ENCODE measurements around the gene TRAPPC2. TPM values are rescaled to one million over a fixed set of nuclear protein-coding genes. Genes with fewer than 3 reads are reported as not detected.
"Not testable (repeated sequence)": the region's sequence is repeated elsewhere in the genome, so short reads cannot be mapped to it uniquely, and the experiment has no call there.

Gene TRAPPC2
- total RNA-seq, 4 donors from 2014 or later: 13.1 to 20.4 (median 15.2) TPM

DNA sequence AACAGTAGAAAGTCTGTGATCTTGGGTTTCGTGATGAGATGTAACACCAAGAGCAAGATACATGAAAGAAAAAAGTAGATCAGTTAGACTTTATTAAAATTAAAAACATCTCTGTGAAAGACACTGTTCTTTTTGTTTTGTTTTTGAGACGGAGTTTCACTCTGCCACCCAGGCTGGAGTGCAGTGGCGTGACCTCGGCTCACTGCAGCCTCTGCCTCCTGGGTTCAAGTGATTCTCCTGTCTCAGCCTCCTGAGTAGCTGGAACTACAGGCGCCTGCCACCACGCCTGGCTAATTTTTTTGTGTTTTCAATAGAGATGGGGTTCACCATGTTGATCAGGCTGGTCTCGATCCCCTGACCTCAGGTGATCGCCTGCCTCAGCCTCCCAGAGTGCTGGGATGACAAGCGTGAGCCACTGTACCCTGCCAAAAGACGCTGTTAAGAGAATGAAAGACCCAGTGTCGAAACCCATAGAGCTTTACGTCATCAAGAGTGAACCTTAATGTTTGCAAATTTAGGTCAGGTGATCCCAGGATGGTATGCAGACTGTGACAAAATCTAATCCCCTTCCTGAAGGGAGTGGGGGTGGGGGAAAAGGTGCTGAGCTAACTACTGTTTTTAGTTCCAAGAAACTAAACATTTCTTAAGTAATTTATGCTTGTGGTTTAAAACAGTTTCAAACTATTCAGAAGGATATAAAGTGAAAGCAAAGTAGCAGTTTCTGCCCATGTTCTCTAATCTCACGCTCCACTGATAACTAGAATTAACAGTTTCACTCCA lies 8.2 kb upstream of the TRAPPC2 start:
- Histone ChIP-seq H3K4me3 (no peak overlapping the region), H3K9me3 (no peaks in the 10 kb centered on the region), H3K27ac (replicated peaks in 1 of 4) (peak overlapping the region; percentile 39 to 55 (median 48)), H3K27me3 (no peaks in the 10 kb centered on the region), H3K36me3 (peaks cover 0 to 28% (median 21%) of the 10 kb centered on the region in 4 donors), H3K4me1 (peaks cover 0 to 7% (median under 1%) of the 10 kb centered on the region in 4 donors)
- WGBS: 85% methylated on average over 13 of the region's 13 CpGs
- DNase-seq (ENCODE audit: extremely low spot score): no peak
- no peak for TF ChIP-seq EP300 (IDR thresholded peaks at IDR 0.05)
- TF ChIP-seq POLR2A (IDR thresholded peaks at IDR 0.05; ENCODE audit: low read depth): no peak
- TF ChIP-seq POLR2AphosphoS5 (IDR thresholded peaks at IDR 0.05): no peak
- intact Hi-C loops (cut with DNase I): no loop called here

DNA sequence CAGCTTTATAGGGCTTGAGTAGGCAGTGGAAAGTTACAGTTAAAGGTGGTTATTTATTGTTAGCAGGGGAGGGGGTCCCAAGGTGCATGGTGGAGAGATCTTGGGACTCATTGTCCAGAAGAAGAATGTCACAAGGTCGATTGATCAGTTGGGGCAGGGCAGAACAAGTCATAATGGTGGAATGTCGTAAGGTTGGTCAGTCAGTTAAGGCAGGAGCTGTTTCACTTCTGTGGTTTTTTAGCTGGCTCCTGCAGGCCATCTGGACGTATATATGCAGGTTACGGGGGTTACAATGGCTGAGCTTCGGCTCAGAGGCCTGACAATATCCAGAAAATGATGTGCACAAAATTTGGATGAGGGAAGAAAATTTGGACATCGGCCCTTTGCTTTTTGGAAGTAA lies 7.3 kb upstream of the TRAPPC2 start:
- no peaks in the 10 kb centered on the region for H3K9me3 ChIP-seq
- H3K4me1 ChIP-seq: peaks cover 0 to 9% (median 1%) of the 10 kb centered on the region in 4 donors
- H3K4me3 ChIP-seq: no peak overlapping the region
- TF ChIP-seq EP300 (IDR thresholded peaks at IDR 0.05): no peak
- no peak for TF ChIP-seq POLR2A (IDR thresholded peaks at IDR 0.05; ENCODE audit: low read depth)
- TF ChIP-seq POLR2AphosphoS5 (IDR thresholded peaks at IDR 0.05): no peak
- TF ChIP-seq, protein P1, sequence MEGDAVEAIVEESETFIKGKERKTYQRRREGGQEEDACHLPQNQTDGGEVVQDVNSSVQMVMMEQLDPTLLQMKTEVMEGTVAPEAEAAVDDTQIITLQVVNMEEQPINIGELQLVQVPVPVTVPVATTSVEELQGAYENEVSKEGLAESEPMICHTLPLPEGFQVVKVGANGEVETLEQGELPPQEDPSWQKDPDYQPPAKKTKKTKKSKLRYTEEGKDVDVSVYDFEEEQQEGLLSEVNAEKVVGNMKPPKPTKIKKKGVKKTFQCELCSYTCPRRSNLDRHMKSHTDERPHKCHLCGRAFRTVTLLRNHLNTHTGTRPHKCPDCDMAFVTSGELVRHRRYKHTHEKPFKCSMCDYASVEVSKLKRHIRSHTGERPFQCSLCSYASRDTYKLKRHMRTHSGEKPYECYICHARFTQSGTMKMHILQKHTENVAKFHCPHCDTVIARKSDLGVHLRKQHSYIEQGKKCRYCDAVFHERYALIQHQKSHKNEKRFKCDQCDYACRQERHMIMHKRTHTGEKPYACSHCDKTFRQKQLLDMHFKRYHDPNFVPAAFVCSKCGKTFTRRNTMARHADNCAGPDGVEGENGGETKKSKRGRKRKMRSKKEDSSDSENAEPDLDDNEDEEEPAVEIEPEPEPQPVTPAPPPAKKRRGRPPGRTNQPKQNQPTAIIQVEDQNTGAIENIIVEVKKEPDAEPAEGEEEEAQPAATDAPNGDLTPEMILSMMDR (IDR thresholded peaks at IDR 0.05): no peak
- H3K27me3 ChIP-seq: no peaks in the 10 kb centered on the region
- H3K27ac ChIP-seq (replicated peaks in 1 of 4): no peak overlapping the region
- DNase-seq (ENCODE audit: extremely low spot score): no peak
- intact Hi-C loops (cut with DNase I): no loop called here
- 81% methylated on average over 6 of the region's 6 CpGs for WGBS
- H3K36me3 ChIP-seq: peaks cover 0 to 22% (median 16%) of the 10 kb centered on the region in 4 donors

DNA sequence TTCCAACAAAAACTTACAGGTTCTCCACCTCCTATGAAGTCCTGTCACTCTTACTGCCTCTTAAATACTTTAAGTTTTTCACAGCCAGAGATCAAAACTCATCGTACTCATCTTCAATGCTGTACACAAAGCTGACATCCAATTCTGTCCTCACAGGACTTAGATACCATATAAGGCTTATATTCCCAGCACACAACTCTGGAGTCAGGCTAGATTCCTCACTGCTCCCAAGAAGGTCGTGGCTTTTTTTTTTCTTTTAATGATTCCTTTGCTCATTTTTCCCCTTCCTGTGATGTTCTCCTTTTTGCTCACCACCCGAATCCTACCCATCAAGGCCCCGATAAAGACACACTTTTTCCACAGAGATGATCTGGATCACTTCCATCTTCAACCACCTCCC lies 914 bp downstream of the TRAPPC2 start:
- H3K27me3 ChIP-seq: no peaks in the 10 kb centered on the region
- no peaks in the 10 kb centered on the region for H3K36me3 ChIP-seq
- TF ChIP-seq POLR2AphosphoS5 (IDR thresholded peaks at IDR 0.05) (peak in 1 of 2 donors; percentile 55), EP300 (IDR thresholded peaks at IDR 0.05) (no peak)
- TF ChIP-seq, protein P1 (IDR thresholded peaks at IDR 0.05): no peak
- intact Hi-C loops (cut with DNase I): no loop called here
- H3K4me1 ChIP-seq: peaks cover 3 to 42% (median 39%) of the 10 kb centered on the region in 4 donors
- 28% methylated on average over 4 of the region's 4 CpGs for WGBS
- H3K27ac ChIP-seq (replicated peaks in 1 of 4): peak overlapping the region; percentile 88 to 94 (median 90)
- DNase-seq (ENCODE audit: extremely low spot score): no peak
- peak overlapping the region; percentile 73 to 84 (median 78) for H3K4me3 ChIP-seq
- no peaks in the 10 kb centered on the region for H3K9me3 ChIP-seq

DNA sequence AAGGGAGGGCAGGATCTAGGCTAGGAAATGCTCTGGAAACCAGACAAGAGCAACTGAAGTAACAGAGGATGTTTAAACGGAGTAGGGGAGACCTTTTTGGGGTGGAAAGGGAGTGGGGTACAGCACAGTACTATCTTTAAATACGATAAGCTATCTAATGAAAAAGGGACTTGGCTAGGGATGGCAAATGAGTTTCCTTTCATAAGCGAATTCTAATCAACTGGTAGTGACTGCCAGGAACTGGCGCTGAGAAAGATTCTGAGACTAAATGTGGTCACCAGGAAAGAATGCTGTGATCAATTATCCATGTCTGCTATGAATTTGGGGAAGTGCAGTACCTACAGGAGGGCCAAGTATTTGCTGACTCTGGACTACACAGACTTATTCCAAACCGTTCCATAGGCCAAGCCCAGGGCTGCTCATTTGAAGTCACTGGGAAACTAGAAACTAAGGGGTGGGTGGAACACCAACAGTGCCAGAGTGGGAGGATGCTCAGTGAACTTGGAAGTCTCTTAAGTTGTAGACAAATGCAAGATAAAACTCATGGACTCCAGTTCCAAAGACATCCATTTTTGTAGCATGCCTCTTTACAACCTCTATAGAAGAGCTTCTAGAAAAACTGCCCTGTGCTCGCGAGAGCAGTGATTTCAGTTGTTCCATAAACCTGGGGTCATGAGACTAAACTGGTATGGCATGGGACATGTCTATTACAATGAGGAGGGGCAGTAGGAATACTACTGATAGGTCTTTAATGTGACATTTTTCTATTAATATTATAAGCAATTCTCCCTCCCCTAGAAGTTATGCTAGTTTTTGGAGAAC lies 2.0 kb downstream of the TRAPPC2 start:
- DNase-seq (ENCODE audit: extremely low spot score): no peak
- no peak for TF ChIP-seq EP300 (IDR thresholded peaks at IDR 0.05)
- TF ChIP-seq, protein P1 (IDR thresholded peaks at IDR 0.05): no peak
- no peak for TF ChIP-seq POLR2A (IDR thresholded peaks at IDR 0.05; ENCODE audit: low read depth)
- TF ChIP-seq POLR2AphosphoS5 (IDR thresholded peaks at IDR 0.05): no peak
- WGBS: 73% methylated on average over 7 of the region's 7 CpGs
- Histone ChIP-seq H3K4me3 (peak overlapping the region in 2 of 4 donors; percentile 7 to 78), H3K27me3 (no peaks in the 10 kb centered on the region), H3K9me3 (no peaks in the 10 kb centered on the region), H3K4me1 (peaks cover 3 to 42% (median 39%) of the 10 kb centered on the region in 4 donors), H3K27ac (replicated peaks in 1 of 4) (peak overlapping the region; percentile 88 to 94 (median 90)), H3K36me3 (no peaks in the 10 kb centered on the region)
- intact Hi-C loops (cut with DNase I): no loop called here

DNA sequence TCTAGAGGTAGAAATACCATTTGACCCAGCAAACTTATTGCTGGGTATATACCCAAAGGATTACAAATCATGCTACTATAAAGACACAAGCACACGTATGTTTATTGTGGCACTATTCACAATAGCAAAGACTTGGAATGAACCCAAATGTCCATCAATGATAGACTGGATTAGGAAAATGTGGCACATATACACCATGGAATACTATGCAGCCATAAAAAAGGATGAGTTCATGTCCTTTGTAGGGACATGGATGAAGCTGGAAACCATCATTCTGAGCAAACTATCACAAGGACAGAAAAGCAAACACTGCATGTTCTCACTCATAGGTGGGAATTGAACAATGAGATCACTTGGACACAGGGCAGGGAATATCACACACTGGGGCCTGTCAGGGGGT lies 3.9 kb downstream of the TRAPPC2 start:
- H3K4me1 ChIP-seq: peaks cover 3 to 31% (median 28%) of the 10 kb centered on the region in 4 donors
- H3K27me3 ChIP-seq; intact Hi-C loops (cut with DNase I); DNase-seq (ENCODE audit: extremely low spot score); H3K36me3 ChIP-seq; H3K9me3 ChIP-seq; H3K4me3 ChIP-seq; H3K27ac ChIP-seq (replicated peaks in 1 of 4): not testable (repeated sequence)
- WGBS: 95% methylated on average over 1 of the region's 1 CpG

DNA sequence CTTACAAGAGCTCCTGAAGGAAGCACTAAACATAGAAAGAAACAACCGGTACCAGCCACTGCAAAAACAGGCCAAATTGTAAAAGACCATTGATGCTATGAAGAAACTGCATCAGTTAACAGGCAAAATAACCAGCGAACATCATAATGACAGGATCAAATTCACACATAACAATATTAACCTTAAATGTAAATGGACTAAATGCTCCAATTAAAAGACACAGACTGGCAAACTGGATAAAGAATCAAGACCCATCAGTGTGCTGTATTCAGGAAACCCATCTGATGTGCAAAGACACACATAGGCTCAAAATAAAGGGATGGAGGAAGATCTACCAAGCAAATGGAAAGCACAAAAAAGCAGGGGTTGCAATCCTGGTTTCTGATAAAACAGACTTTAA lies 7.8 kb downstream of the TRAPPC2 start:
- H3K36me3 ChIP-seq; H3K9me3 ChIP-seq; H3K27ac ChIP-seq (replicated peaks in 1 of 4); H3K27me3 ChIP-seq; DNase-seq (ENCODE audit: extremely low spot score); intact Hi-C loops (cut with DNase I); H3K4me3 ChIP-seq: not testable (repeated sequence)
- H3K4me1 ChIP-seq: peaks cover 0 to 35% (median 23%) of the 10 kb centered on the region in 4 donors
- WGBS: 98% methylated on average over 2 of the region's 2 CpGs

DNA sequence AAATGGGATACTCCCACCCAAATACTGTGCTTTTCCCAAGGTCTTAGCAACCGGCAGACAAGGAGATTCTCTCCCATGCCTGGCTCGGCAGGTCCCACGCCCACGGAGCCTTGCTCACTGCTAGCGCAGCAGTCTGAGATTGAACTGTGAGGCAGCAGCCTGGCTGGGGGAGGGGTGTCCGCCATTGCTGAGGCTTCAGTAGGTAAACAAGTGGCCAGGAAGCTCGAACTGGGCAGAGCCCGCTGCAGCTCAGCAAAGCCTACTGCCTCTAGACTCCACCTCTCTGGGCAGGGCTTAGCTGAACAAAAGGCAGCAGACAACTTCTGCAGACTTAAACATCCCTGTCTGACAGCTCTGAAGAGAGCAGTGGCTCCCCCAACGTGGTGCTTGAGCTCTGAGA lies 9.5 kb downstream of the TRAPPC2 start:
- DNase-seq (ENCODE audit: extremely low spot score); H3K4me3 ChIP-seq; intact Hi-C loops (cut with DNase I); H3K36me3 ChIP-seq; H3K27ac ChIP-seq (replicated peaks in 1 of 4); H3K27me3 ChIP-seq; H3K9me3 ChIP-seq: not testable (repeated sequence)
- peaks cover 0 to 43% (median 23%) of the 10 kb centered on the region in 4 donors for H3K4me1 ChIP-seq
- 91% methylated on average over 7 of the region's 9 CpGs for WGBS

All from esophagus muscularis mucosa (tissue), 4 donors.